Stimulated activated CD4-positive, alpha-beta T cell treated with anti-CD3 and anti-CD28 coated beads, Interleukin-12 subunit alpha, Interleukin-12 subunit beta, amount 100 ng/mL, for 4 hours (primary cell): Measurements from ENCODE around the gene TTC23.

Experiments
- DNase-seq: peaks from one replicate; pipeline ENCODE4 v3.0.0-alpha.2; 2020

The TTC23 gene

GRCh38 chr15:99249270-99249841 is at the start of gene TTC23:
TSS of gene TTC23 (minus strand) at chr15:99249581. CDS start at chr15:99228712, 20,869 bp downstream.
- no peak for DNase-seq

GRCh38 chr15:99296386-99296785 is 47.0 kb upstream of the TTC23 start:
- no peak for DNase-seq

- no peak for DNase-seq
These were observed 46.5 kb upstream of the TTC23 start for GRCh38 chr15:99295840-99296239.

- DNase-seq: no peak
These were observed 42.3 kb upstream of the TTC23 start for GRCh38 chr15:99291643-99292042.

- no peak for DNase-seq
These were observed 34.3 kb upstream of the TTC23 start for GRCh38 chr15:99283717-99284116.

- DNase-seq: no peak
These were observed 33.2 kb upstream of the TTC23 start for GRCh38 chr15:99282586-99282985.

- DNase-seq: no peak
These were observed 32.7 kb upstream of the TTC23 start for GRCh38 chr15:99282121-99282520.

- no peak for DNase-seq
These were observed 30.4 kb upstream of the TTC23 start for GRCh38 chr15:99279827-99280226.

GRCh38 chr15:99279290-99279689 is 29.9 kb upstream of the TTC23 start:
- no peak for DNase-seq

- no peak for DNase-seq
These were observed 26.2 kb upstream of the TTC23 start for GRCh38 chr15:99275525-99276128.

GRCh38 chr15:99275061-99275460 is 25.7 kb upstream of the TTC23 start:
- DNase-seq: no peak

GRCh38 chr15:99273801-99274200 is 24.4 kb upstream of the TTC23 start:
- no peak for DNase-seq

- DNase-seq: no peak
These were observed 19.1 kb upstream of the TTC23 start for GRCh38 chr15:99268431-99268830.

- no peak for DNase-seq
These were observed 18.6 kb upstream of the TTC23 start for GRCh38 chr15:99267957-99268356.

- no peak for DNase-seq
These were observed 16.2 kb upstream of the TTC23 start for GRCh38 chr15:99265541-99266070.

GRCh38 chr15:99264125-99264524 is 14.7 kb upstream of the TTC23 start:
- DNase-seq: no peak

- DNase-seq: no peak
These were observed 7.8 kb upstream of the TTC23 start for GRCh38 chr15:99257107-99257750.

- no peak for DNase-seq
These were observed 4.2 kb upstream of the TTC23 start for GRCh38 chr15:99253381-99254090.

- no peak for DNase-seq
These were observed 2.9 kb upstream of the TTC23 start for GRCh38 chr15:99252326-99252725.

GRCh38 chr15:99250857-99251841 is 1.8 kb upstream of the TTC23 start, which contains the start of gene LRRC28:
TSS of gene LRRC28 (plus strand) at chr15:99251481. CDS start at chr15:99255958, 4,477 bp downstream.
- DNase-seq: peak; percentile 93

- DNase-seq: no peak
These were observed 1.1 kb upstream of the TTC23 start for GRCh38 chr15:99250494-99250856.

- no peak for DNase-seq
These were observed 620 bp upstream of the TTC23 start for GRCh38 chr15:99250001-99250400.
